ENCODE data around the gene HOXB8. TPM values are rescaled to one million over a fixed set of nuclear protein-coding genes. Genes with fewer than 3 reads are reported as not detected.

HOXB8 gene
- total RNA-seq, 2 donors from 2014 or later: not detected

GRCh38 chr17:48598736-48599135, 16.4 kb downstream of the HOXB8 start:
- H3K9me3 ChIP-seq (ENCODE audit: control insufficient read depth, low read length): no peaks in the 10 kb centered on the region
- no peak overlapping the region for H3K4me3 ChIP-seq (ENCODE audit: low read length)
- no peak overlapping the region for H3K4me3 Mint-ChIP-seq
- no peak for TF ChIP-seq CTCF (conservative IDR thresholded peaks at IDR 0.05)
- peaks cover 16% of the 10 kb centered on the region for H3K4me1 Mint-ChIP-seq
- H3K27ac Mint-ChIP-seq: no peak overlapping the region
- H3K4me1 ChIP-seq (ENCODE audit: control insufficient read depth, insufficient read depth, low read length): no peaks in the 10 kb centered on the region
- no peaks in the 10 kb centered on the region for H3K36me3 ChIP-seq (ENCODE audit: control insufficient read depth, insufficient read depth, low read length)
- H3K27me3 Mint-ChIP-seq (ENCODE audit: insufficient read depth): peaks cover 100% of the 10 kb centered on the region
- H3K36me3 Mint-ChIP-seq (ENCODE audit: low read depth): no peaks in the 10 kb centered on the region
- DNase-seq: no peak
- no peak overlapping the region for H3K27ac ChIP-seq (ENCODE audit: low read depth, low read length)
- peaks cover 100% of the 10 kb centered on the region for H3K27me3 ChIP-seq (ENCODE audit: control insufficient read depth, insufficient read depth, low read length, poor library complexity, severe bottlenecking)
- no peak overlapping the region for H3K9ac ChIP-seq (ENCODE audit: extremely low read depth, low read length, poor library complexity, severe bottlenecking)
- no peaks in the 10 kb centered on the region for H3K9me3 Mint-ChIP-seq
- WGBS, 2 experiments (ENCODE audit: insufficient coverage in 1 of 2, insufficient read length in 1 of 2): 17 to 20% methylated on average over 1 to 6 of the region's 7 CpGs

DNA sequence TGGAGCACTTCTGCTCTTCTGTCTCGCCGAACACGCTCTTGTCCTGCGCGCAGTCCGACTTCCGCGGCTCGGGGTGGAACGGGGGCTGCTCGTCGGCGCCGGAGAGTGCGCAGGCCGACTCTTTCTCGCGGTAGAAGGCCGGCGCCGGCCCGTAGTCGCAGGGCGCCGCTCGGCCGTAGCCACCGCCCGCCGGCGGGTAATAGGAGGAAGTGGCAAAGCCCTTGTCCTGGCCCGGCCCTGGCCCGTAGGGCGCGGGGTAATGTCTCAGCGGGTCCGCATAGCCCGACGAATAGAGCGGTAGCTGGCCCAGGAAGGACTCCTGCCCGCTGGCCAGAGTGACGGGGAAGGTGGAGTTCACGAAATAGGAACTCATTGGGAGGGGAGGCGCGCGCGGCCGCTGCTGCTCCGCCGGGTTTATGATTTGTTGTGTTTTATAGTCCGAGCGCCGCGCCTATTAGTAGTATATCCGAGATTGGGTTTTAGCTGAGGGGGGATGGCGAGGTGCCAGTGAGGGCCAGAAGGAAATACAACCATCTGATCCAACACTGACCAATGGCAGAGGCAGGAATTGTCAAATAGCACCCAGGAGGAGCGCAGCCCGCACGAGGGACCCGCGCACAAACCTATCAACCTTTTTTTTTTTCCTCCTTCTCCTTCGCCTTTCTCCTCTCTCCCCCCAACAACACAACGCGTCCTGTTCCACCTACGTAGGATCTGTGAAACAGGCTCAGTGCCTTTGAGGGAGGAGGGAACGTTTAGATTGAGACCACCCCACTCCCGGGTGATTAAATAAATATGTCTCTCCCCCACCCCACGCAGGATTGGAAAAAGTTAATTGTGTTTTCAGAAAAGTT, 17.1 kb downstream of the HOXB8 start:
- Histone ChIP-seq H3K36me3 (ENCODE audit: control insufficient read depth, insufficient read depth, low read length) (no peaks in the 10 kb centered on the region), H3K9me3 (ENCODE audit: control insufficient read depth, low read length) (no peaks in the 10 kb centered on the region), H3K4me3 (ENCODE audit: low read length) (no peak overlapping the region), H3K4me1 (ENCODE audit: control insufficient read depth, insufficient read depth, low read length) (no peaks in the 10 kb centered on the region), H3K27ac (ENCODE audit: low read depth, low read length) (no peak overlapping the region), H3K9ac (ENCODE audit: extremely low read depth, low read length, poor library complexity, severe bottlenecking) (no peak overlapping the region), H3K27me3 (ENCODE audit: control insufficient read depth, insufficient read depth, low read length, poor library complexity, severe bottlenecking) (peaks cover 100% of the 10 kb centered on the region)
- DNase-seq: peak; percentile 83
- 2 to 4% methylated on average over 24 to 67 of the region's 68 CpGs for WGBS, 2 experiments (ENCODE audit: insufficient coverage in 1 of 2, insufficient read length in 1 of 2)
- H3K4me1 Mint-ChIP-seq: peaks cover 16% of the 10 kb centered on the region
- no peaks in the 10 kb centered on the region for H3K9me3 Mint-ChIP-seq
- no peak for TF ChIP-seq CTCF (conservative IDR thresholded peaks at IDR 0.05)
- H3K27me3 Mint-ChIP-seq (ENCODE audit: insufficient read depth): peaks cover 100% of the 10 kb centered on the region
- no peaks in the 10 kb centered on the region for H3K36me3 Mint-ChIP-seq (ENCODE audit: low read depth)
- H3K27ac Mint-ChIP-seq: no peak overlapping the region
- H3K4me3 Mint-ChIP-seq: peak overlapping the region; percentile 32

GRCh38 chr17:48597528-48597777, 17.6 kb downstream of the HOXB8 start:
- Histone ChIP-seq H3K9ac (ENCODE audit: extremely low read depth, low read length, poor library complexity, severe bottlenecking) (no peak overlapping the region), H3K4me3 (ENCODE audit: low read length) (no peak overlapping the region), H3K27me3 (ENCODE audit: control insufficient read depth, insufficient read depth, low read length, poor library complexity, severe bottlenecking) (peaks cover 100% of the 10 kb centered on the region), H3K4me1 (ENCODE audit: control insufficient read depth, insufficient read depth, low read length) (no peaks in the 10 kb centered on the region), H3K36me3 (ENCODE audit: control insufficient read depth, insufficient read depth, low read length) (no peaks in the 10 kb centered on the region), H3K27ac (ENCODE audit: low read depth, low read length) (no peak overlapping the region), H3K9me3 (ENCODE audit: control insufficient read depth, low read length) (no peaks in the 10 kb centered on the region)
- WGBS, 2 experiments (ENCODE audit: insufficient coverage in 1 of 2, insufficient read length in 1 of 2): 3 to 6% methylated on average over 7 to 16 of the region's 16 CpGs
- peaks cover 16% of the 10 kb centered on the region for H3K4me1 Mint-ChIP-seq
- H3K36me3 Mint-ChIP-seq (ENCODE audit: low read depth): no peaks in the 10 kb centered on the region
- peak overlapping the region; percentile 32 for H3K4me3 Mint-ChIP-seq
- no peaks in the 10 kb centered on the region for H3K9me3 Mint-ChIP-seq
- peak; percentile 65 for DNase-seq
- H3K27me3 Mint-ChIP-seq (ENCODE audit: insufficient read depth): peaks cover 100% of the 10 kb centered on the region
- H3K27ac Mint-ChIP-seq: no peak overlapping the region
- no peak for TF ChIP-seq CTCF (conservative IDR thresholded peaks at IDR 0.05)
